GM10847 (cell line): ENCODE results near the gene MRTFA.

ENCODE experiments used
- POLR2A ChIP-seq: IDR thresholded peaks from 2 replicates; pipeline ENCODE4 v1.6.1; 2011; ENCODE audit not compliant: insufficient read length; ENCODE audit errors: extremely low read depth

MRTFA gene

DNA sequence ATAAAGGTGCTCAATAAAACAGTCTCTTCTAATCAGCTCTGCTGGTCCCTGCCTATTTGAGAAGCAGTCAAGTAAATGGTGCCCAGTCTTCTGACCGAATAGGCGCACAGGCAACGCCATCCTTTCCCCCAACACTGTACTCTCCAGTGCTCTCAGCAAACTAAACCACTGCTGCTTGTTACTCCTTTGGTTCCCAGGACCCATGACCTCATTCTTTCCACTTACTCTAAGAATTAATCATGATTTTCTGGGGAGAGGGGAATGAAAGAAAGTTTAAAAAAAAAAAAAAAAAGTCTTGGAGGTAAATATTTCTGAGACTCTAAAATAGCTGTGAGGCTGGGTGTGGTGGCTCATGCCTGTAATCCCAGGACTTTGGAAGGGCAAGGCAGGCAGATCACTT, 202.4 kb downstream of the MRTFA start:
- TF ChIP-seq POLR2A = no peak

GRCh38 chr22:40433416-40434090, 203.0 kb downstream of the MRTFA start:
- no peak for TF ChIP-seq POLR2A

DNA sequence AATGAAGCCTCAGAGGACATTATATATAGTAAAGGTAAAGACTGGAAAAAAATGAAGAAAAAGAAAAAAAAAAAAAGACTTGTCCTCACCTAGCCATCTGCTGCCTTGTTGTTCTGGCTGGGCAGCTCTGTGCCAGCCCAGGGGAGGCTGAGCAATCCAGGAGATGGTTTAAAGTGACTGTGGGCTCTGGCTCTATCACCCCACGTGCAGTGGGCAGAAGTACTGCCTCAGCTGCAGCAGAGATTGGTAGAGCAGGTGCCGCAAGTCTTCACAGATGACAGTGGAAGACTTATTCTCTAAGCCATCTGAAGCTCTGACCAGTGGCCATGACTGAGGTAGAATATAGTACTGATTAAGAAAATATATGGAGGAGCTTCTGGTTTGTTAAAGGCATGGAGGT, 203.9 kb downstream of the MRTFA start:
- no peak for TF ChIP-seq POLR2A

GRCh38 chr22:40432157-40432556, 204.4 kb downstream of the MRTFA start:
- no peak for TF ChIP-seq POLR2A

DNA sequence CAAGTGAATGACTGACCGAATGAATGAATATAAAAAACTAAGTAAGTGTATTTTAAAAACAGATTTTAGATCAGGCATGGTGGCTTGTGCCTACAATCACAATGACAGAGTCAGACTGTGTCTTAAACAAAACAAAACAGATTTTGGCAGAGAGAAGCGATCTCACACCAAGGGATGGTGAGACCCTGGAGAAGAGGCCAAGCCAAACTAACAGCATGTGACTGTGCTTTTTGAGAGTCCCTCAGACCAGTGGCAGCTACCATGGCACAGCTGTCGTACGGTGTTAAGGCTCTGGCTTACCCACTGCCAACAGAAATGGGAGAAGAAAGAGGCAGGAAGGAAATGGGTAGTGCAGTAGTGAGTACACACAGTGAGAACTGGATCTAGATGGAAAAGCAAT, 205.5 kb downstream of the MRTFA start:
- TF ChIP-seq POLR2A = no peak

GRCh38 chr22:40429481-40429880, 207.0 kb downstream of the MRTFA start:
- no peak for TF ChIP-seq POLR2A

DNA sequence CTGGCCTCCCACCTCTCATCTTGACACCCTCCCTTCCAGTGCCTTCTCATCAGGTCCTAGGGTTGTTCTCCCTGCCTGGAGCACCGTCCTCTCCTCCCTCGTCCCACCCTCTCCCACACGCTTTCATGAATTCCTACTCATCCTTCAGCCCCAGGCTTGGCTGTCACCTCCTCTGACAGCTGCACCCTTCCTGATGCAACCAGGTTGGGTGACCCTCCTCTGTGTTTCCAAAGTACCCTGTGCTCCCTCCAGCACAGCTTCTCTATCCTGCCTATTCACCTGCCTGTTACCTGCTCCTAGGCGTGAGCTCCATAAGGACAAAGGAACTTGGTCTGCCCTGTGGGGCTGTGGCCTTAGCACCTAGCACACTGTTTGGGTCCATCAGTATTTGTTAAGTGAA, 207.7 kb downstream of the MRTFA start:
- no peak for TF ChIP-seq POLR2A

DNA sequence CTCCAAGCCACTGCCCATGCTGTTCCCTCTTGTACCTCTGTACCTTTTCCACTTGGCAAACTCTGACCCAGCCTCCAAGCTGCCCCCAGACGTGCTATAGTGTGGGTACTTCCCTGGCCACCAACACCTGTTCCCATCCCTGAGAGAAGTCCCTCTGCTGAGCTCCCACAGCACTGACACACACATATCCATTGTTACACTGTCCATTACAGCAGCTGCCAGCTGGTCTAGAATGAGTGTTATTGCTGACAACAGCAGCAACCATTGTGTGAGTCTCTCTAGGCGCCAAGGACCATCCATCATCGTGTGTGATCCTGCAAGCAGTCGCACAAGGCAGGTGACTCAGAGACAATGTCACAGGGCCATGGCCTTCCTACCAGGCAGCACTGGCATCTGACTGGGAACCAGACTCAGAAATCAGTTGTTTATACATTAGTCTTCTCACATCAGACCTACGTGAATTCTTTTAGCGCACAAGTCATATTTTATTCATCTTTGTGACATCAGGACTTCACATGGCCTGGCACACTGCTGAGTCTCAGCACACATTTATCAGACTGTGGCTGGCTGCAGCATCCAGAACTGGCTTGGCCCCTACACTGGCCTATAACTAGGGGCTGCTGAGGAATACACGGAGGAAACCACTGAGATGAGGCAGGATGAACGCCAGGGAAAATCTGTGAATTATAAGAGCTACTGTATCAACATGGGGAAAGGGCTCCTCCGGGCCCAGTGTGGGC, 209.8 kb downstream of the MRTFA start:
- no peak for TF ChIP-seq POLR2A

GRCh38 chr22:40425082-40425481, 211.4 kb downstream of the MRTFA start:
- TF ChIP-seq POLR2A = no peak

- no peak for TF ChIP-seq POLR2A
Measured at GRCh38 chr22:40423882-40424640, 212.5 kb downstream of the MRTFA start.

- TF ChIP-seq POLR2A = no peak
Measured at GRCh38 chr22:40423310-40423688, 213.2 kb downstream of the MRTFA start.

DNA sequence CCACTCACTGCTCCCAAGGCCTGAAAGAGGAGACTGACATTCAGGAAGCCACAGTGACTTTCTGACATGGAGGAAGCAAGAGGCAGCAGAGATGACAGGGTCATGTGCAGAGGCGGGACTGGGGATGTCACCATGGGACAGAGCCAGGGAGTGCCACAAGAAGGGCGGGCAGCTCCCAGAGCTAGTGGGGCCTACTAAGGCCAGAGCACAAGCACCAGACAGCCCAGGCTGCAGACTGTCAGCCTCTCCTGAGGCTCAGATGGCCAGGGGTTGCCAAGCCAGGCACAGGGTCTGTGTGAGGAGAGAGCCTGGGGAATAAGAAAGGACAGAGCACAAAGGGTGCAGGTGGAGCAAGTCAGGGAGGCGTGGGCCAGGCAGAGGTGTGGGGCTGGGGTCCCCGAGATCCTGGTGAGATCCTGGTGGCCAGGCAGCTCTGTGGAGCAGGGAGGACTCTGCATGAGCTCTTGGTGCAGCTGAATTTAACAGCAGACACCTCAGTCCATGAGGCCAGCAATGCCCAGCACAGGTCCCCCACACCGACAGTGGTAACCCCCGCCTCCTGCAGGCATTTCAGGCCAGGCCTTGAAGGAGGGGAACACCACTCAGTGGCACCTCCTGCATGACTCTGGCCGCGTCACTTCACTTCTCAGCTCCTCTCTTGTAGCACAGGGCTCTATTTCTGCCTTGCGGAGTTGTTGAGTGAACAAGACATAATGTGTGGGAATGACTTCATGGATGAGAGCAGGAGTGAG, 213.8 kb downstream of the MRTFA start:
- TF ChIP-seq POLR2A = no peak

- TF ChIP-seq POLR2A = no peak
Measured at GRCh38 chr22:40421941-40422340, 214.6 kb downstream of the MRTFA start.

- no peak for TF ChIP-seq POLR2A
Measured at GRCh38 chr22:40421082-40421350, 215.5 kb downstream of the MRTFA start.

DNA sequence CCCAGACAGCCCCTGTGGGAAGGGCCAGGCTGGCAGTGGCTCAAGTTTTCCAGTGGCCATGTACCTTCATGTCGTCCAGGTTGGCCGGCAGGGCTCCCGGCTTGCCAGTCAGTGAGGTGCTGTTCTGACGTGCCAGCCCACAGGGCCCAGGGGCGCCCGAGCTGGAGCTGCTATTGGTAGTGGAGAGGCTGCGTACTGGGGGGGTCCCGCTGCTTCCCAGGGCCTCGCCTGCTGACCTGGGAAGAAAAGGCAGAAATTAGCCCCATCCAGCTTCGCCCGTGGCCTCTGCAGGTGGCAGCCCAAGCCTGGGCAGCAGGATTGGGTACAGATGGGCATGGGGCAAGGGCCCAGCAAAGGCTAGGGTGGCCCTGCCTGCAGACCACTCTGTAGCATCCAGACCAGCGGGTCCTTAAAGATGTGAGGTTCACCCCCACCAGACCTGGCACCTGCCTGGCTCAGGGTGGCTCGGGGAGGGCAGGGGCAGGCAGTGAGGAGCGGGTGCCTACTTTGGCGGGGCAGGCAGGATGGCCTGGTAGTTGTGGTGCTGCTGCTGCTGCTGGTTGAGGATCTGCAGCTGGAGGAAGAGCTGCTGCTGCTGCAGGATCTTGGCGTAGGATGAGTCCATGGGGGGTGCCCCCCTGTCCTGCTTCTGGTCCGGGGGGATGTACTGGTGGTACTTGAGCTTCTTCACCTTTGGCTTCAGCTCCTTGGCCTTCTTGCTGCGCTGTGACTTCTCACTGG, 216.0 kb downstream of the MRTFA start:
- no peak for TF ChIP-seq POLR2A
